Measurements from ENCODE around the gene BAIAP2.
"Not testable (repeated sequence)": the region's sequence is repeated elsewhere in the genome, so short reads cannot be mapped to it uniquely, and the experiment has no call there.

Gene BAIAP2

GRCh38 chr17:81015136-81015535 lies 19.8 kb upstream of the BAIAP2 start:
- H3K36me3 ChIP-seq (ENCODE audit: insufficient read depth, low read length): no peaks in the 10 kb centered on the region
- no peaks in the 10 kb centered on the region for H3K79me2 ChIP-seq (ENCODE audit: insufficient read depth, low read length)
- TF ChIP-seq CTCF (conservative IDR thresholded peaks at IDR 0.05; ENCODE audit: low read length) (no peak), EZH2phosphoT487 (IDR thresholded peaks at IDR 0.05; ENCODE audit: borderline replicate concordance) (no peak)

GRCh38 chr17:81016575-81016974 lies 18.4 kb upstream of the BAIAP2 start:
- Histone ChIP-seq H3K9me3 (ENCODE audit: insufficient read depth, low read depth, low read length) (no peaks in the 10 kb centered on the region), H3K27me3 (ENCODE audit: insufficient read depth, low read length, poor library complexity, severe bottlenecking) (no peaks in the 10 kb centered on the region), H3K79me2 (ENCODE audit: insufficient read depth, low read length) (no peaks in the 10 kb centered on the region), H3K4me1 (ENCODE audit: insufficient read depth, low read length, poor library complexity, severe bottlenecking) (no peaks in the 10 kb centered on the region), H3K9me2 (replicated peaks; ENCODE audit: low read depth, low read length) (no peaks in the 10 kb centered on the region), H2AFZ (ENCODE audit: low read length) (no peak overlapping the region), H3K4me3 (ENCODE audit: low read length, poor library complexity, severe bottlenecking) (no peak overlapping the region), H3K4me2 (ENCODE audit: low read depth, low read length, poor library complexity, severe bottlenecking) (no peak overlapping the region), H3K36me3 (ENCODE audit: insufficient read depth, low read length) (no peaks in the 10 kb centered on the region), H3K9ac (ENCODE audit: low read depth, low read length, poor library complexity, severe bottlenecking) (no peak overlapping the region), H3F3A (ENCODE audit: low read depth) (no peaks in the 10 kb centered on the region), H4K20me1 (ENCODE audit: insufficient read depth, low read length, poor library complexity, severe bottlenecking) (no peaks in the 10 kb centered on the region)
- TF ChIP-seq EZH2phosphoT487 (IDR thresholded peaks at IDR 0.05; ENCODE audit: borderline replicate concordance): no peak

More at GRCh38 chr17:81015136-81015535, 19.8 kb upstream of the BAIAP2 start:
- Histone ChIP-seq H3K4me3 (ENCODE audit: low read length, poor library complexity, severe bottlenecking) (no peak overlapping the region), H2AFZ (ENCODE audit: low read length) (no peak overlapping the region), H3K9me3 (ENCODE audit: insufficient read depth, low read depth, low read length) (no peaks in the 10 kb centered on the region; the same call in 1 of the 2 replicates), H4K20me1 (ENCODE audit: insufficient read depth, low read length, poor library complexity, severe bottlenecking) (no peaks in the 10 kb centered on the region), H3K9me2 (replicated peaks; ENCODE audit: low read depth, low read length) (no peaks in the 10 kb centered on the region), H3K4me2 (ENCODE audit: low read depth, low read length, poor library complexity, severe bottlenecking) (no peak overlapping the region), H3F3A (ENCODE audit: low read depth) (no peaks in the 10 kb centered on the region), H3K4me1 (ENCODE audit: insufficient read depth, low read length, poor library complexity, severe bottlenecking) (no peaks in the 10 kb centered on the region), H3K9ac (ENCODE audit: low read depth, low read length, poor library complexity, severe bottlenecking) (no peak overlapping the region), H3K27me3 (ENCODE audit: insufficient read depth, low read length, poor library complexity, severe bottlenecking) (no peaks in the 10 kb centered on the region)

- not testable (repeated sequence) for H3K4me1 ChIP-seq (ENCODE audit: insufficient read depth, low read length, poor library complexity, severe bottlenecking); H3K9me2 ChIP-seq (replicated peaks; ENCODE audit: low read depth, low read length); H3K4me3 ChIP-seq (ENCODE audit: low read length, poor library complexity, severe bottlenecking); H3K9ac ChIP-seq (ENCODE audit: low read depth, low read length, poor library complexity, severe bottlenecking); H3K9me3 ChIP-seq (ENCODE audit: insufficient read depth, low read depth, low read length); H3K4me2 ChIP-seq (ENCODE audit: low read depth, low read length, poor library complexity, severe bottlenecking); H4K20me1 ChIP-seq (ENCODE audit: insufficient read depth, low read length, poor library complexity, severe bottlenecking); H3K36me3 ChIP-seq (ENCODE audit: insufficient read depth, low read length); H3F3A ChIP-seq (ENCODE audit: low read depth); H3K27me3 ChIP-seq (ENCODE audit: insufficient read depth, low read length, poor library complexity, severe bottlenecking); H2AFZ ChIP-seq (ENCODE audit: low read length); H3K79me2 ChIP-seq (ENCODE audit: insufficient read depth, low read length)
Measured at GRCh38 chr17:81017330-81017729, 17.6 kb upstream of the BAIAP2 start.

- H3F3A ChIP-seq (ENCODE audit: low read depth): no peaks in the 10 kb centered on the region
- H3K4me3 ChIP-seq (ENCODE audit: low read length, poor library complexity, severe bottlenecking): no peak overlapping the region
- no peaks in the 10 kb centered on the region for H4K20me1 ChIP-seq (ENCODE audit: insufficient read depth, low read length, poor library complexity, severe bottlenecking)
- no peak overlapping the region for H2AFZ ChIP-seq (ENCODE audit: low read length)
- H3K9me2 ChIP-seq (replicated peaks; ENCODE audit: low read depth, low read length): no peaks in the 10 kb centered on the region
- no peak overlapping the region for H3K9ac ChIP-seq (ENCODE audit: low read depth, low read length, poor library complexity, severe bottlenecking)
- H3K4me1 ChIP-seq (ENCODE audit: insufficient read depth, low read length, poor library complexity, severe bottlenecking): no peaks in the 10 kb centered on the region
- H3K79me2 ChIP-seq (ENCODE audit: insufficient read depth, low read length): no peaks in the 10 kb centered on the region
- H3K27me3 ChIP-seq (ENCODE audit: insufficient read depth, low read length, poor library complexity, severe bottlenecking): no peaks in the 10 kb centered on the region
- no peak overlapping the region for H3K4me2 ChIP-seq (ENCODE audit: low read depth, low read length, poor library complexity, severe bottlenecking)
- TF ChIP-seq CTCF (conservative IDR thresholded peaks at IDR 0.05; ENCODE audit: low read length): no peak
- H3K9me3 ChIP-seq (ENCODE audit: insufficient read depth, low read depth, low read length): no peaks in the 10 kb centered on the region
- no peaks in the 10 kb centered on the region for H3K36me3 ChIP-seq (ENCODE audit: insufficient read depth, low read length)
Measured at GRCh38 chr17:81018044-81018802, 16.7 kb upstream of the BAIAP2 start.

All from Loucy (cell line).